IPS DF 4.7 (cell line): ENCODE results near the gene LPCAT3.

Experiments used
- DNase-seq: peaks from one replicate; pipeline ENCODE4 v3.0.0-alpha.2; 2013; ENCODE audit warnings: low spot score; ENCODE audit errors: extremely low read depth

The LPCAT3 gene

GRCh38 chr12:6953442-6954315 is 64.6 kb downstream of the LPCAT3 start:
- DNase-seq: no peak

- DNase-seq: no peak
Measured at GRCh38 chr12:6952863-6953441, 65.3 kb downstream of the LPCAT3 start.

GRCh38 chr12:6952121-6952862 is 66.0 kb downstream of the LPCAT3 start:
- no peak for DNase-seq

GRCh38 chr12:6951551-6952120 is 66.6 kb downstream of the LPCAT3 start:
- no peak for DNase-seq

GRCh38 chr12:6950811-6951540 is 67.3 kb downstream of the LPCAT3 start, which contains the start of gene PTPN6:
Gene PTPN6, plus strand, starts transcription at chr12:6951356. Its CDS starts 157 bp downstream, at chr12:6951513.
- DNase-seq: no peak

GRCh38 chr12:6950401-6950801 is 67.9 kb downstream of the LPCAT3 start:
- DNase-seq: no peak

- DNase-seq: no peak
Measured at GRCh38 chr12:6948873-6949594, 69.2 kb downstream of the LPCAT3 start.

- no peak for DNase-seq
Measured at GRCh38 chr12:6947615-6948014, 70.7 kb downstream of the LPCAT3 start.

GRCh38 chr12:6946920-6947374 is 71.3 kb downstream of the LPCAT3 start:
- no peak for DNase-seq

GRCh38 chr12:6946033-6946919 is 72.0 kb downstream of the LPCAT3 start:
- no peak for DNase-seq

GRCh38 chr12:6945613-6946012 is 72.7 kb downstream of the LPCAT3 start:
- DNase-seq: no peak

- DNase-seq: no peak
Measured at GRCh38 chr12:6944381-6945186, 73.7 kb downstream of the LPCAT3 start.

- DNase-seq: no peak
Measured at GRCh38 chr12:6943722-6944380, 74.4 kb downstream of the LPCAT3 start, which contains the start of the genes C12orf57 and RNU7-1. Gene C12orf57, plus strand, starts transcription at chr12:6944022. Its CDS starts 100 bp downstream, at chr12:6944122. Gene RNU7-1, plus strand, starts transcription at chr12:6943816.

GRCh38 chr12:6943389-6943721 is 74.9 kb downstream of the LPCAT3 start:
- no peak for DNase-seq

- DNase-seq: no peak
Measured at GRCh38 chr12:6942331-6942665, 76.0 kb downstream of the LPCAT3 start.

- no peak for DNase-seq
Measured at GRCh38 chr12:6941782-6942181, 76.5 kb downstream of the LPCAT3 start.

- DNase-seq: no peak
Measured at GRCh38 chr12:6941267-6941666, 77.0 kb downstream of the LPCAT3 start.

- no peak for DNase-seq
Measured at GRCh38 chr12:6939191-6939540, 79.1 kb downstream of the LPCAT3 start.
